Neuron (in vitro differentiated cells): Measurements from ENCODE around the gene HOXA3.
A peak's percentile ranks its signal among the peaks of the same experiment; 100 is the strongest.

ENCODE experiments used
- H2AFZ ChIP-seq: one replicate; pipeline ENCODE4 v1.6.1; 2013; ENCODE audit warnings: low read depth, mild to moderate bottlenecking, inconsistent platforms, low read length, moderate library complexity
- H3K27me3 ChIP-seq: one replicate; pipeline ENCODE4 v1.6.1; 2013; ENCODE audit warnings: low read length; ENCODE audit not compliant: insufficient read depth
- H3K36me3 ChIP-seq: one replicate; pipeline ENCODE4 v1.6.1; 2013; ENCODE audit warnings: low read length; ENCODE audit not compliant: insufficient read depth
- H3K4me1 ChIP-seq: one replicate; pipeline ENCODE4 v1.6.1; 2013; ENCODE audit warnings: low read length; ENCODE audit not compliant: insufficient read depth
- H3K4me3 ChIP-seq: 2 replicates; pipeline ENCODE4 v1.5.1; 2013; ENCODE audit warnings: mild to moderate bottlenecking, low read length, moderate library complexity
- H3K9me3 ChIP-seq: one replicate; pipeline ENCODE4 v1.6.1; 2013; ENCODE audit warnings: low read length

Gene HOXA3

DNA sequence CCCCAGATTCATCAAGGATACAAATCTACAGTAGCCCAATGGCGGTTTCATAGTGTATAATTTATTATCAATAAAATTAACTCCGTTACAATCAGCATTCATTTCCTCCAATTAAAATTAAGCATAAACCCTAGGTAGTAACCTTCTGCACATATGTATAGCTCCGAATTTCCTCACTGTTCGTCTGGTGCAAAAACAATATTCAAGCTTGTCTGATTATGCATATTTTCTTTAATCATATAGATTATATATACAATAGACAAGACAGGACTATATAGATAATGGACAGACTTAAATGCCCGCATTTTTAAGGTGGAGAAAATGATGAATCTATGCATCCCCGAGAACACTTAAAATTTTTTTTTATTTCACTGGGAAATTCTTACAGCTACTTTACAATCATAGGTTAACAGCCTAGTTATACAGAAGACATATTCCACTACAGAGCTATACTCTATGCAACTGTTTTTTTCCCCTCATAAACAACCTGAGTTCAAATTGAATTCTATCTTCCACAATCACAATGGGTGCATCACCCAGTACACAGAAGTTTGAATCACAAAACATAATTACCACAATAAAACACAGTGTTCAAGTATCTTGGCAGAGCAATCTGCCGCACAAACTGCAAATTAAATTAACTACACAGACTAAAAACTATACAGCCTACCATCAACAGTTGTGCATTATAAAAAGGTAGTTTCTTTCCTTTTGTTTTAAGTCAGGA, 10.3 kb upstream of the HOXA3 start:
- Histone ChIP-seq H3K4me3 (no peak overlapping the region), H3K9me3 (peaks cover 10% of the 10 kb centered on the region), H3K27me3 (peaks cover 93% of the 10 kb centered on the region), H3K4me1 (peaks cover 3% of the 10 kb centered on the region), H2AFZ (no peak overlapping the region), H3K36me3 (no peaks in the 10 kb centered on the region)

DNA sequence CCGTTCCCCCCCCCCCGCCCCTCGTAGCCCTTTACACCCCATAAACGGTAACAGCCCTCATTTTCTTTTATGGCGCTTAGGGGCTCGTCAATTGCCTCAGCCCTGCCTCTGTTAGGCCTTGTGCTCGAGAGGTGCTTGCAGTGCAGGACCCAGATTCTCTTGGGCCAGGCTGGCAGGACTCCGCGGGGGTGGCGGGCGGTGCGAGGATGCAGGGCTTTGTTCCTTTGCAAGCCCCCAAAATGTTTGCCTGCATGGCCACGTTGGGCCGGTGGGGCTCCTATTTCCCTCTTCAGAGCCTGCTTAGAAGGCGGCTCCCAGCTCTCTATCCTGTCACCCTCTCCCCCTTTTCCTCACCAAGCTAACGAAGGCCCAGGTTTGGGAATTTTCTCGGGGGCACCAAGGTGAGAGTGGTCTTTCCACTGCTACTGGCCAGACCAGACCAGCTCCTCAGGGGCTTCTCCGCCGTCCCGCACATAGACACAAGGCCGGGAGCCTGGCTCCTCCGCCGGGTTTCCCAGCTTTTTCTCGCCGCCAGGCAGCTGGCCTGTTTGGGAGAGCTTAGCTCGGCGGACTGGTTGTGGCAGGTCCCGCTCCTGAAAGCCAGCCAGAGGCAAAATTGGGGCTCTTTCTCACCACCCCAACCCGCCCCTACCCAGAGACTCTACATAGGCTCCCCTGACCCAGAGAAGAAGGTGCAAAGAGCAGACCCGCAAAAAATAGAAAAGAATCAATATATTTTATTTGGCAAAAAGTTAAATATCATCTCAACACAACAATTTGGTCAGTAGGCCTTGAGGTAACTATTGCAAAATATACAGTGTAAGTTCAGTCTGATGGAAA, 9.6 kb upstream of the HOXA3 start:
- Histone ChIP-seq H3K4me3 (no peak overlapping the region), H3K36me3 (no peaks in the 10 kb centered on the region), H3K27me3 (peaks cover 93% of the 10 kb centered on the region), H2AFZ (no peak overlapping the region), H3K4me1 (peaks cover 3% of the 10 kb centered on the region), H3K9me3 (peaks cover 10% of the 10 kb centered on the region)

DNA sequence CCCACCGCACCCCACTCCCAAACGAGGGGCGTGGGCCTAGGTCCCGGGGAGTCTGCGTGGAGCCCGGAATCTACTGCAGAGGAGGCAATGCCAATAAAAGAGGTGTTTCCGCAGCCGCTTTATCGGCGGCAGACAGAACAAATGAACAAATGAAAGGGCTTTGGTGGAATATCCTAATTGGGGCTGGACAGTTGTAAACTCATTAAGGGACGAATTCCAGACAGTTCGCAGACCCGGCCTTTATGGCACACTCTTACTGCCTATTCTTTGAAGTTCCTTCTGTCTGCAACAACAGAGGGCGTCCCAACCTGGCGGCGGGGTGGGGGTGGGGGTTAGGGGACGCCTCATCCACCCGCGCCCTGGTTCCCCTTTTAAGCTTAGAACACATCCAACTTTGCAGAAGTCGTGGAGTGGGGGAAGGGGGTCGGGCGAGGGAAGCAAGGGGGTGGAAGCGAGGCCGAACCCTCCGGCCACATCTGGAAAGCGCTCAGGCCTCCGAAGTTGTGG, 8.9 kb upstream of the HOXA3 start:
- peaks cover 92% of the 10 kb centered on the region for H3K27me3 ChIP-seq
- H3K36me3 ChIP-seq = no peaks in the 10 kb centered on the region
- H2AFZ ChIP-seq = peak overlapping the region; percentile 94
- peaks cover 3% of the 10 kb centered on the region for H3K4me1 ChIP-seq
- H3K4me3 ChIP-seq = peak overlapping the region; percentile 67
- peaks cover 10% of the 10 kb centered on the region for H3K9me3 ChIP-seq

GRCh38 chr7:27160546-27161213, 8.3 kb upstream of the HOXA3 start:
- peak overlapping the region; percentile 67 for H3K4me3 ChIP-seq
- no peaks in the 10 kb centered on the region for H3K36me3 ChIP-seq
- H3K9me3 ChIP-seq = peaks cover 10% of the 10 kb centered on the region

DNA sequence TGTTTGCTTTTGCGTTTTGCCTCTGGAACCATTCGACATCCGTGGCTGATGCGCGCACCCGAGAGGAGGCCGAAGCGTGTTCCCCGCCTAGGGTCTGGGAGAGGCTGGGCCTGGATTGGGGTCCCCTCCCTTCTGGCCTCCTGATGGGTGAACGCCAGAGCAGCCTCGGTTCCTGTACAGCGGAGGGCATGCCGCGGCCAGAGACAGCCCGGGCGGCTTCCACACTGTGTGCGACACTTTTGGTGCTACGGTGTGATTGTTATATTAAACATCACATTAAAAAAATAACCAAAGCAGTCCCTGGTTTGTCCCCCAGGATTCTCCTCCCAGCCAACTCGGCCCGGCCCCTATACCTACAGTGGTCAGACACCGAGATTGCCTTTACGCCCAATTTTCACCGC, 7.8 kb upstream of the HOXA3 start:
- H3K27me3 ChIP-seq = peaks cover 92% of the 10 kb centered on the region
- H3K4me3 ChIP-seq = peak overlapping the region; percentile 67
- no peaks in the 10 kb centered on the region for H3K36me3 ChIP-seq
- H3K4me1 ChIP-seq = peaks cover 6% of the 10 kb centered on the region
- H3K9me3 ChIP-seq = peaks cover 10% of the 10 kb centered on the region
- H2AFZ ChIP-seq = peak overlapping the region; percentile 94

More at GRCh38 chr7:27160546-27161213, 8.3 kb upstream of the HOXA3 start:
- H3K27me3 ChIP-seq = peaks cover 92% of the 10 kb centered on the region
- peak overlapping the region; percentile 94 for H2AFZ ChIP-seq
- H3K4me1 ChIP-seq = peaks cover 6% of the 10 kb centered on the region

GRCh38 chr7:27159266-27160144, 7.1 kb upstream of the HOXA3 start:
- H3K27me3 ChIP-seq = peaks cover 92% of the 10 kb centered on the region
- H3K9me3 ChIP-seq = peaks cover 10% of the 10 kb centered on the region
- H2AFZ ChIP-seq = no peak overlapping the region
- H3K4me3 ChIP-seq = no peak overlapping the region
- no peaks in the 10 kb centered on the region for H3K36me3 ChIP-seq
- H3K4me1 ChIP-seq = peaks cover 6% of the 10 kb centered on the region

- Histone ChIP-seq H3K4me3 (no peak overlapping the region), H3K4me1 (peaks cover 6% of the 10 kb centered on the region), H3K9me3 (peaks cover 15% of the 10 kb centered on the region), H3K27me3 (peaks cover 92% of the 10 kb centered on the region), H3K36me3 (no peaks in the 10 kb centered on the region), H2AFZ (no peak overlapping the region)
These were observed 6.3 kb upstream of the HOXA3 start for GRCh38 chr7:27158436-27159265.

- Histone ChIP-seq H3K27me3 (peaks cover 92% of the 10 kb centered on the region), H3K9me3 (peaks cover 15% of the 10 kb centered on the region), H3K4me3 (no peak overlapping the region), H2AFZ (no peak overlapping the region), H3K36me3 (no peaks in the 10 kb centered on the region), H3K4me1 (peaks cover 6% of the 10 kb centered on the region)
These were observed 5.5 kb upstream of the HOXA3 start for GRCh38 chr7:27157702-27158431.

DNA sequence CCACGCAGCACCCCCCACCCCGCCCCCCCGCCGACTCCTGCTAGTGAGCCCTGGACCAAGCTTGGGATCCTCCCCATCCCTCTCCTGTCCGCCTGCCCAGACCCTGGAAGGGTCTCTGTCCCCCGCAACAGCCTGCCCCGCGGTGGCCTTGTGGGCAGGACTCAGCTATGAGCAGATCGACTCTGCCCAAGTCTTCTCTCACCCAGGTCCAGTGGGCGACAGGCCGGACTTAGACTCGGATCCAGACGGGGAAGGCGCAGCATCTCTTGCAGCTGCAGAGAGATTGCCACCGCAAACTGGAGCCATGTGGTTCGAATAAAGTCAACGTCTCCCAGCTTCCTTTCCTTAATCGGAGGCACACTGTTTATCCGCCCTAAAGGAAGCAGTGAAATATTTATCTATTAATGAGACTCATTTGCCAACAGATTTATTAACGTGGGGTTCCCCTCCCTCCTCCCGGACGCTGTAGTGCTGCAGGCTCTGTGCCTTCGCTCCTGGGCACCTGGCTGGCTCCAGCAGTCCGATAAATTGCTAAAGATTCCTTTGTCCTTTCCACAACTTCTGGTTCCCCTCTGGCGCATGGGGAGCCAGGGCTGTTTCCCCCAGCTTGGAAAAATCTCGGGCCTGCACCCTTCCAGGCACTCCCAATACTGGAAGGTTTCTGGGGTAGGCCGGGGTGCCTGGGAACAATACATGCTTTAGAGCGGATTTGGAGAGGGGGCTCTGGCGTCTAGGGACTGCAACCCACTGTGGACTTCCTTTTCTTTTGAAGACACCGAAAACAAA, 4.7 kb upstream of the HOXA3 start:
- Histone ChIP-seq H3K4me3 (no peak overlapping the region), H3K27me3 (peaks cover 92% of the 10 kb centered on the region), H3K9me3 (peaks cover 15% of the 10 kb centered on the region), H2AFZ (no peak overlapping the region), H3K4me1 (peaks cover 6% of the 10 kb centered on the region), H3K36me3 (no peaks in the 10 kb centered on the region)

DNA sequence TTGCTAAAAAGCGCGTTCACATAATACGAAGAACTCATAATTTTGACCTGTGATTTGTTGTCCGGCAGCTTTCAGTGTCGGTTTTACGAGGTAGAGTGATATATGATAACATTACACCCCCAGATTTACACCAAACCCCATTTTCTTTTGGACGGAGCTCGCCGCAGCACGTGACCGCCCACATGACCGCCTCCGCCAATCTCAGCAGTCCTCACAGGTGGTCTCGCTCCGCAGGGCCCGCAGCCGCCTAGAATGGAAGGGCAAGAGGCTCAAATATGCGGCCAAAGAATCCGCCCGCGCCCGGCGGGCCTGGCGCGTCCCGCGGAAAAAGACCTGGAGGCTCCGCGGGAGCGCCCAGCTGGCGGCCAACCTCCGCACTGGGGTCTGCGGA, 4.1 kb upstream of the HOXA3 start, which contains the start of gene HOXA7:
Gene HOXA7 (minus strand): TSS at position 168 of the 391 bp plus-strand sequence. CDS start 130 bp downstream, at position 38.
- Histone ChIP-seq H3K36me3 (no peaks in the 10 kb centered on the region), H3K4me3 (peak within 1 kb of the TSS; percentile 36), H2AFZ (no peak within 1 kb of the TSS), H3K9me3 (peaks cover 15% of the 10 kb centered on the region), H3K4me1 (peaks cover 8% of the 10 kb centered on the region), H3K27me3 (peaks cover 93% of the 10 kb centered on the region)
